Smooth muscle cell (in vitro differentiated cells): ENCODE measurements around the gene MOB1B. TPM values are rescaled to one million over a fixed set of nuclear protein-coding genes. Genes with fewer than 3 reads are reported as not detected.
A peak's percentile ranks its signal among the peaks of the same experiment; 100 is the strongest.
"Not testable (repeated sequence)": the region's sequence is repeated elsewhere in the genome, so short reads cannot be mapped to it uniquely, and the experiment has no call there.

Experiments
- DNase-seq: peaks from one replicate; lab custom pipeline; 2025; ENCODE audit not compliant: unreplicated experiment; lab: John Stamatoyannopoulos, UW
- H2AFZ ChIP-seq: fragments of 200-600 bp; sonication (generic); 2 replicates; pipeline ENCODE4 v1.6.0; 2016; ENCODE audit warnings: antibody characterized with exemption, low read depth, mild to moderate bottlenecking
- H3F3A ChIP-seq: fragments of 200-600 bp; sonication (generic); 2 replicates; pipeline ENCODE4 v1.6.0; 2017; ENCODE audit warnings: antibody characterized with exemption, low read depth
- H3K27ac ChIP-seq: fragments of 200-600 bp; sonication (generic); 2 replicates; pipeline ENCODE4 v1.5.1; 2016; ENCODE audit warnings: low read depth, mild to moderate bottlenecking
- H3K27me3 ChIP-seq: fragments of 200-600 bp; sonication (generic); 2 replicates; pipeline ENCODE4 v1.6.1; 2016; ENCODE audit warnings: low read depth, mild to moderate bottlenecking
- H3K36me3 ChIP-seq: fragments of 200-600 bp; sonication (generic); 2 replicates; pipeline ENCODE4 v1.5.1; 2016; ENCODE audit warnings: low read depth
- H3K4me1 ChIP-seq: fragments of 200-600 bp; sonication (generic); 2 replicates; pipeline ENCODE4 v1.5.1; 2016; ENCODE audit warnings: low read depth
- H3K4me2 ChIP-seq: fragments of 200-600 bp; sonication (generic); 2 replicates; pipeline ENCODE4 v1.6.0; 2016; ENCODE audit warnings: mild to moderate bottlenecking
- H3K4me3 ChIP-seq: fragments of 200-600 bp; sonication (generic); 2 replicates; pipeline ENCODE4 v1.5.1; 2016; ENCODE audit warnings: mild to moderate bottlenecking
- H3K79me2 ChIP-seq: fragments of 200-600 bp; sonication (generic); 2 replicates; pipeline ENCODE4 v1.6.0; 2016; ENCODE audit warnings: low read depth, mild to moderate bottlenecking
- H3K9ac ChIP-seq: fragments of 200-600 bp; sonication (generic); 2 replicates; pipeline ENCODE4 v1.6.0; 2016; ENCODE audit warnings: low read depth
- H3K9me3 ChIP-seq: fragments of 200-600 bp; sonication (generic); replicated peaks from 2 replicates; pipeline ENCODE4 v1.5.1; 2016; ENCODE audit warnings: low read depth
- H4K20me1 ChIP-seq: fragments of 200-600 bp; sonication (generic); 2 replicates; pipeline ENCODE4 v1.6.0; 2016; ENCODE audit warnings: low read depth
- CTCF ChIP-seq: fragments of 200-600 bp; sonication (generic); IDR thresholded peaks from 2 replicates; pipeline ENCODE4 v1.5.1; 2017; ENCODE audit warnings: borderline replicate concordance, mild to moderate bottlenecking, antibody characterized with exemption; ENCODE audit not compliant: insufficient read depth, poor library complexity, severe bottlenecking
- WGBS: methylation state at CpG from one replicate; pipeline ENCODE4 v1.1.7; 2016; ENCODE audit warnings: low lambda C conversion rate; 5-methylcytosine and 5-hydroxymethylcytosine counted together
- polyA plus RNA-seq: library from polyadenylated mRNA; unstranded; fragments of >200 nt; fragmentation: Nextera tagmentation; extraction: Ambion mirVana; gene quantifications from 2 replicates; pipeline ENCODE4 v1.2.1, GENCODE V29; 2016
- total RNA-seq: library from RNA; depleted of rRNA; stranded (reverse); fragments of >200 nt; gene quantifications from 2 replicates; pipeline ENCODE4 v1.2.3, GENCODE V29; 2014

The MOB1B gene
- total and polyA plus RNA-seq, 2 experiments from 2014 or later = 3.4 to 18.3 TPM

DNA sequence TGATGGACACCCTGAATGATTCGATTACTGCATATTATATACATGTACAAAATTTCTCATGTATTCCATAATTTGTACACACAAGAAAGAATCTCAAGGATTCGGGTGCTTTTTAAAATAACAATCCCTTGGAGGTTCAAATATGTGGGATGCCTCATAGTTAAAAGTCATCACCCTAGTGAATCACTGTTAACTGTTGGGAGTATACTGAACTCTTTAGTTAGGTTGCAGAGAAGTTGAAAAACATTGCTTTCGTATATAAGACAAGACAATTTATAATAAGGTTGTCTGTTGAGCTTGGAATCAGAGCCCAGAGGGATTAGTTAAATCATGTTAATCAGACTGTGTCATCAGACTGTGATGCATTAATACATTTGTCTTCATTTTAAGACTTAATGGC lies 106.9 kb downstream of the MOB1B start:
- Histone ChIP-seq H3F3A (no peaks in the 10 kb centered on the region), H3K4me2 (no peak overlapping the region)
- no peak for TF ChIP-seq CTCF

DNA sequence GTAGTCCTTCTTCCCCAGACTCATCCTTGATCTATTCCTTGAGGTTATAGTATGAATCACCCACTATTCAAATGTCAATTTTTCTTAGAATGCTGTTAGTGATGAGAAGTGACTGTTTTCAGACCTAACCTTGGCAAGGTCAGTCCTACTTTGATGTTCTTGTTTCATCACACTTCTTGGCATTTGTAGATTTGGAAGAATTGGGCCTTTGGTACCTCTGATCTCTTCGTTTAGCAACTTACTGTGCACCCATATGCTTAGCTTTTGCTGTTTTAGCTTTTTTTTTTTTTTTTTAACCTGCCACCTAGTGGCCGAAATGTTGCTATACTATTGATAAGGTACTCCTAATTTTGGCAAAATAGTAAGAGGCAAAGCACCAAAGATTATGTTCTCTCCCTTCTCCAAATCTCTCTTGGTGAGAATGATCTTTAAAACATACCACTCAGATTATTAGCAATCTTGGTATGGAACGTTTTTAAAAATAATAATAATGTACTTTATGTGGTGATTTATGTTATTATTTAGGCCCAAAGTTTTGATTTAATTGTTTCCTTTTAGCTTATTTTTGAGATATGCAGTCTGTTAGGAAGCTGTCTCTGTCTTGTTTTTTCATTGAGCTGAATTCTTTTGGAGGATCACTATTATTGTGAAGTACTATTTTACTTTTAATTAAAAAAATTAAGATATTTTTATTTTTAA lies 107.9 kb downstream of the MOB1B start:
- no peak overlapping the region for H3K27ac ChIP-seq
- no peak overlapping the region for H3K4me3 ChIP-seq
- H3K27me3 ChIP-seq = no peaks in the 10 kb centered on the region
- no peaks in the 10 kb centered on the region for H3F3A ChIP-seq
- peak; percentile 75 for TF ChIP-seq CTCF
- no peak overlapping the region for H3K9ac ChIP-seq
- no peaks in the 10 kb centered on the region for H4K20me1 ChIP-seq
- no peaks in the 10 kb centered on the region for H3K36me3 ChIP-seq
- no peaks in the 10 kb centered on the region for H3K4me1 ChIP-seq
- H3K4me2 ChIP-seq = no peak overlapping the region
- no peaks in the 10 kb centered on the region for H3K79me2 ChIP-seq
- no peaks in the 10 kb centered on the region for H3K9me3 ChIP-seq
- H2AFZ ChIP-seq = no peak overlapping the region
- DNase-seq = no peak
- WGBS = 9% methylated on average over 3 of the region's 3 CpGs

More for the DNA sequence above, 106.9 kb downstream of the MOB1B start:
- no peaks in the 10 kb centered on the region for H3K27me3 ChIP-seq
- H3K4me3 ChIP-seq = no peak overlapping the region
- no peaks in the 10 kb centered on the region for H4K20me1 ChIP-seq
- H2AFZ ChIP-seq = no peak overlapping the region
- H3K79me2 ChIP-seq = no peaks in the 10 kb centered on the region
- no peaks in the 10 kb centered on the region for H3K4me1 ChIP-seq
- no peak for DNase-seq
- WGBS = 80% methylated on average over 3 of the region's 3 CpGs
- H3K27ac ChIP-seq = no peak overlapping the region
- H3K9me3 ChIP-seq = no peaks in the 10 kb centered on the region
- no peak overlapping the region for H3K9ac ChIP-seq
- H3K36me3 ChIP-seq = no peaks in the 10 kb centered on the region

DNA sequence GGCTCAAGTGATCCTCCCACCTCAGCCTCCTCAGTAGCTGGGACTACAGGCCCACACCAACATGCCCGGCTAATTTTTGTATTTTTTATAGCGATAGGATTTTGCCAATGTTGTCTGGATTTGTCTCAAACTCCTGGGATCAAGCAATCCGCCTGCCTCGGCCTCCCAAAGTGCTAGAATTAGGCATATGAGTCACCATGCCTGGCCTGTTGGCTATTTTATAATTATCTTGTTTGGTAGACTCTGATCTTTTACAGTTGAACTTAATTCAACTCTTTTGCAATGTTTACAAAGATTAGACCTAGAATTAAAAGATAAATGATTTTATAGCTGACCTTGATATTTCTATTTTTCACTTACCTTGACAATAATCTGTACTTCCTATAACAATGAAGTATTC lies 109.3 kb downstream of the MOB1B start:
- H4K20me1 ChIP-seq = no peaks in the 10 kb centered on the region
- H2AFZ ChIP-seq = no peak overlapping the region
- no peaks in the 10 kb centered on the region for H3K36me3 ChIP-seq
- no peak overlapping the region for H3K9ac ChIP-seq
- no peak overlapping the region for H3K4me2 ChIP-seq
- no peaks in the 10 kb centered on the region for H3F3A ChIP-seq
- H3K27me3 ChIP-seq = no peaks in the 10 kb centered on the region
- 92% methylated on average over 4 of the region's 4 CpGs for WGBS
- DNase-seq = no peak
- no peak overlapping the region for H3K27ac ChIP-seq
- H3K9me3 ChIP-seq = no peaks in the 10 kb centered on the region
- H3K4me1 ChIP-seq = no peaks in the 10 kb centered on the region
- H3K79me2 ChIP-seq = no peaks in the 10 kb centered on the region
- H3K4me3 ChIP-seq = no peak overlapping the region
- no peak for TF ChIP-seq CTCF

GRCh38 chr4:71017391-71017790 lies 115.2 kb downstream of the MOB1B start:
- not testable (repeated sequence) for H3F3A ChIP-seq, H3K79me2 ChIP-seq, H4K20me1 ChIP-seq, H3K27me3 ChIP-seq, H2AFZ ChIP-seq, H3K9me3 ChIP-seq, H3K4me1 ChIP-seq, H3K36me3 ChIP-seq, H3K4me2 ChIP-seq, H3K27ac ChIP-seq, DNase-seq, H3K9ac ChIP-seq, H3K4me3 ChIP-seq
- 97% methylated on average over 2 of the region's 2 CpGs for WGBS
